Hematopoietic multipotent progenitor cell (in vitro differentiated cells): ENCODE measurements around the gene CLCA2. TPM values are rescaled to one million over a fixed set of nuclear protein-coding genes. Genes with fewer than 3 reads are reported as not detected.

ENCODE experiments used
- DNase-seq, 3 donors: peaks; one replicate each; pipeline ENCODE4 v3.0.0-alpha.2; 2011 to 2015; ENCODE audit warnings: low read depth in 2 of 3, low spot score in 2 of 3
- total RNA-seq: library from RNA; depleted of rRNA; stranded (reverse); fragments of >200 nt; gene quantifications from one replicate; pipeline ENCODE4 v1.2.3, GENCODE V29; 2012

CLCA2 gene
- not detected for total RNA-seq

- DNase-seq: no peak
Measured at GRCh38 chr1:86423873-86424272, at the start of gene CLCA2. Gene CLCA2, plus strand, starts transcription at chr1:86424171. Its CDS starts 77 bp downstream, at chr1:86424248.

GRCh38 chr1:86375688-86376087 is 48.3 kb upstream of the CLCA2 start:
- DNase-seq: no peak

GRCh38 chr1:86377341-86377740 is 46.6 kb upstream of the CLCA2 start:
- no peak for DNase-seq

- DNase-seq: no peak
Measured at GRCh38 chr1:86378813-86379212, 45.2 kb upstream of the CLCA2 start.

- DNase-seq: peak; percentile 23 to 76 (median 49)
Measured at GRCh38 chr1:86380257-86380861, 43.6 kb upstream of the CLCA2 start.

GRCh38 chr1:86381223-86381622 is 42.7 kb upstream of the CLCA2 start:
- DNase-seq: no peak

- DNase-seq: peak in 1 of 3 donors; percentile 6
Measured at GRCh38 chr1:86382878-86383277, 41.1 kb upstream of the CLCA2 start.

GRCh38 chr1:86387916-86388627 is 35.9 kb upstream of the CLCA2 start:
- no peak for DNase-seq

GRCh38 chr1:86388777-86389176 is 35.2 kb upstream of the CLCA2 start:
- no peak for DNase-seq

GRCh38 chr1:86389307-86389706 is 34.7 kb upstream of the CLCA2 start:
- no peak for DNase-seq

GRCh38 chr1:86394416-86394815 is 29.6 kb upstream of the CLCA2 start:
- DNase-seq: no peak

- peak; percentile 65 to 83 (median 82) for DNase-seq
Measured at GRCh38 chr1:86395751-86396497, 28.0 kb upstream of the CLCA2 start, which contains the start of gene ODF2L. Gene ODF2L, minus strand, starts transcription at chr1:86396323. Its CDS starts 9,296 bp downstream, at chr1:86387027.

- peak in 2 of 3 donors; percentile 47 to 63 for DNase-seq
Measured at GRCh38 chr1:86396498-86396890, 27.5 kb upstream of the CLCA2 start.

- DNase-seq: no peak
Measured at GRCh38 chr1:86409416-86410021, 14.5 kb upstream of the CLCA2 start.

- no peak for DNase-seq
Measured at GRCh38 chr1:86410879-86411278, 13.1 kb upstream of the CLCA2 start.

- no peak for DNase-seq
Measured at GRCh38 chr1:86416343-86416742, 7.6 kb upstream of the CLCA2 start.

- DNase-seq: peak in 2 of 3 donors; percentile 62 to 82
Measured at GRCh38 chr1:86419277-86419903, 4.6 kb upstream of the CLCA2 start.

- DNase-seq: no peak
Measured at GRCh38 chr1:86421601-86422280, 2.2 kb upstream of the CLCA2 start.

- no peak for DNase-seq
Measured at GRCh38 chr1:86423473-86423872, 498 bp upstream of the CLCA2 start.

GRCh38 chr1:86429122-86429725 is 5.3 kb downstream of the CLCA2 start:
- no peak for DNase-seq
